Gastroesophageal sphincter (tissue), 4 donors: ENCODE measurements around the gene TRUB2. TPM values are rescaled to one million over a fixed set of nuclear protein-coding genes. Genes with fewer than 3 reads are reported as not detected.
"Not testable (repeated sequence)": the region's sequence is repeated elsewhere in the genome, so short reads cannot be mapped to it uniquely, and the experiment has no call there.

Experiments used
- ATAC-seq: fragments of 150-250 bp; one replicate; pipeline ENCODE4 v1.9.1; 2016; ENCODE audit warnings: mild to moderate bottlenecking, moderate library complexity
- H3K27ac ChIP-seq, 4 donors: fragments of 200-600 bp; sonication (generic) in 3 of 4; 1 replicate in 3 of 4; 2 replicates in 1 of 4; pipeline ENCODE4 v1.5.1; 2016 to 2019
- H3K27me3 ChIP-seq: fragments of 200-600 bp; sonication (generic); one replicate; pipeline ENCODE4 v1.5.1; 2019
- H3K36me3 ChIP-seq, 2 donors: fragments of 200-600 bp; sonication (generic); one replicate each; pipeline ENCODE4 v1.5.1; 2019; ENCODE audit warnings: control low read depth in 1 of 2
- H3K4me1 ChIP-seq, 3 donors: fragments of 200-600 bp; sonication (generic); 1 replicate in 2 of 3; 2 replicates in 1 of 3; pipeline ENCODE4 v1.5.1; 2016 to 2019; ENCODE audit warnings: control low read depth in 2 of 3
- H3K4me3 ChIP-seq, 2 donors: fragments of 200-600 bp; sonication (generic); one replicate each; pipeline ENCODE4 v1.5.1; 2019; ENCODE audit warnings: mild to moderate bottlenecking in 1 of 2, moderate library complexity in 1 of 2
- H3K9me3 ChIP-seq, 3 donors: fragments of 200-600 bp; sonication (generic); one replicate each; pipeline ENCODE4 v1.5.1; 2017 to 2019; ENCODE audit warnings: control low read depth in 2 of 3
- EP300 ChIP-seq: sonication (generic); formaldehyde crosslinking; IDR thresholded peaks from one replicate; pipeline ENCODE4 v1.6.1; 2017; ENCODE audit warnings: antibody characterized with exemption, mild to moderate bottlenecking
- POLR2A ChIP-seq, 2 donors: fragments of 450-650 bp; IDR thresholded peaks; one replicate each; pipeline ENCODE4 v1.6.1; 2017; ENCODE audit warnings: antibody characterized with exemption in 2 of 2, mild to moderate bottlenecking in 2 of 2, moderate library complexity in 1 of 2
- POLR2AphosphoS5 ChIP-seq: sonication (generic); formaldehyde crosslinking; IDR thresholded peaks from one replicate; pipeline ENCODE4 v1.6.1; 2017; ENCODE audit warnings: antibody characterized with exemption
- WGBS, 2 donors: methylation state at CpG; one replicate each; pipeline ENCODE4 v1.1.5; 2018; ENCODE audit warnings: low coverage in 1 of 2; 5-methylcytosine and 5-hydroxymethylcytosine counted together
- total RNA-seq, 4 donors: library from RNA; depleted of rRNA; stranded (reverse); fragments of >200 nt; gene quantifications; one replicate each; pipeline ENCODE4 v1.1.0, GENCODE V29; 2016
- TF ChIP-seq, protein P1 (sequence below), 4 experiments: fragments of 200-600 bp in 2 of 4; fragments of 450-650 bp in 2 of 4; sonication (generic) in 1 of 4; IDR thresholded peaks; one replicate each; pipeline ENCODE4 v1.5.1; 2017 to 2019; ENCODE audit warnings: antibody characterized with exemption in 4 of 4, mild to moderate bottlenecking in 2 of 4, moderate library complexity in 2 of 4

Gene TRUB2
- total RNA-seq, 4 donors from 2014 or later: 5.1 to 11.4 (median 7.5) TPM

DNA sequence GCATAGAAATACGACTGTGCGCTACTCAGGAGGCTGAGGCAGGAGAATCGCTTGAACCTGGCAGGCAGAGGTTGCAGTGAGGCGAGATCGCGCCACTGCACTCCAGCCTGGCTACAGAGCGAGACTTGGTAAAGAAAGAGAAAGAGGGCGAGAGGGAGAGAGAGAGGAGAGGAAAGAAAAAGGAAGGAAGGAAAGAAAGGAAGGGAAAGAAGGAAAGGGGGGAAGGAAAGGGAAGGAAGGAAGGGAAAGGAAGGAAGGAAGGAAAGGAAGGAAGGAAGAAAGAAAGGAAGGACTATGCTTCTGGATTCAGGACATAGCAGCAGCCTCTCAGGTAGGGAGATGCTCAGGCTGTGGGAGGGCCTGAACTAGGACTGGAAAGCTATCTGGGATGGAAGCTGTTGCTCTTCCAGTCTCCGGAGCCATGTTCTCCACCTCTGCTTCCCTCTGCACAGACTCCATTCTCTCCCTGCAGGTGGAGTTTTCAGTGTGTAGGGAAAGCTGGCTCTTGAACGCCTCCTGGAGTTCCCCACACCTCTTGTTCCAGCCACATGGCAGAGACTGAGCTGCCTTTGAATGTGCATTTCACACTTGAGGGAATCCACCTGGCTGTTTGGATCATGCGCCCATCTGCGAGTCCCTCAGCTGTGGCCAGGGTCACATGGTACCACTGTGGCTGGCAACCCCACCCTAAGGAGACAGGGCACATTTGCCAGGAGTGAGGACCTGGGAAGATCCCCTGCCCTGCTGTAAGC, 37.0 kb downstream of the TRUB2 start:
- H3K27me3 ChIP-seq: no peaks in the 10 kb centered on the region
- ATAC-seq: no peak
- TF ChIP-seq, protein P1, sequence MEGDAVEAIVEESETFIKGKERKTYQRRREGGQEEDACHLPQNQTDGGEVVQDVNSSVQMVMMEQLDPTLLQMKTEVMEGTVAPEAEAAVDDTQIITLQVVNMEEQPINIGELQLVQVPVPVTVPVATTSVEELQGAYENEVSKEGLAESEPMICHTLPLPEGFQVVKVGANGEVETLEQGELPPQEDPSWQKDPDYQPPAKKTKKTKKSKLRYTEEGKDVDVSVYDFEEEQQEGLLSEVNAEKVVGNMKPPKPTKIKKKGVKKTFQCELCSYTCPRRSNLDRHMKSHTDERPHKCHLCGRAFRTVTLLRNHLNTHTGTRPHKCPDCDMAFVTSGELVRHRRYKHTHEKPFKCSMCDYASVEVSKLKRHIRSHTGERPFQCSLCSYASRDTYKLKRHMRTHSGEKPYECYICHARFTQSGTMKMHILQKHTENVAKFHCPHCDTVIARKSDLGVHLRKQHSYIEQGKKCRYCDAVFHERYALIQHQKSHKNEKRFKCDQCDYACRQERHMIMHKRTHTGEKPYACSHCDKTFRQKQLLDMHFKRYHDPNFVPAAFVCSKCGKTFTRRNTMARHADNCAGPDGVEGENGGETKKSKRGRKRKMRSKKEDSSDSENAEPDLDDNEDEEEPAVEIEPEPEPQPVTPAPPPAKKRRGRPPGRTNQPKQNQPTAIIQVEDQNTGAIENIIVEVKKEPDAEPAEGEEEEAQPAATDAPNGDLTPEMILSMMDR (IDR thresholded peaks at IDR 0.05): no peak
- TF ChIP-seq POLR2AphosphoS5: no peak
- no peak for TF ChIP-seq EP300
- WGBS, 2 donors: 67 to 91% methylated on average over 1 to 9 of the region's 12 CpGs
- no peak overlapping the region for H3K4me3 ChIP-seq
- peaks cover 0 to 52% of the 10 kb centered on the region in 2 donors for H3K36me3 ChIP-seq
- H3K4me1 ChIP-seq: peaks cover 0 to 8% (median 0%) of the 10 kb centered on the region in 3 donors
- H3K27ac ChIP-seq: no peak overlapping the region
- no peaks in the 10 kb centered on the region for H3K9me3 ChIP-seq

DNA sequence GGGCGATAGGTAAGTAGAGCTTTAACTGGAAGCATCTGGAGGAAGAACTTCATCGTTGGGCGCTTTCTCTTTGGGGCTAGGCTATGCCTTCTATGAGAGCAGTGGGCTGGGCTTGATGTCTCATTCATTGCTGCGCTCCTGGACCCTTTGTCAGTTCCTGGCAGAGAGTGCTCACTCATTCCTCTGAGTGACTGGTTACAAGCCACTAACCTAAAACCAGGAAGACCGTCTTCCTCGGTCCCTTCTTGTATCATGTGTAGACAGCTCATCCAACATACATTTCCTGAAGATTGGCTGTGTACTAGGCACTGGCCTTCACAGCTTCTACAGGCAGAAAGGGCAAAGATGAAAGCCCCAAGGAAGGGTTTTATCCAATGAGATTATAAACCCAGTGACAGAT, 39.7 kb downstream of the TRUB2 start:
- WGBS, 2 donors: 87 to 91% methylated on average over 4 to 5 of the region's 6 CpGs

DNA sequence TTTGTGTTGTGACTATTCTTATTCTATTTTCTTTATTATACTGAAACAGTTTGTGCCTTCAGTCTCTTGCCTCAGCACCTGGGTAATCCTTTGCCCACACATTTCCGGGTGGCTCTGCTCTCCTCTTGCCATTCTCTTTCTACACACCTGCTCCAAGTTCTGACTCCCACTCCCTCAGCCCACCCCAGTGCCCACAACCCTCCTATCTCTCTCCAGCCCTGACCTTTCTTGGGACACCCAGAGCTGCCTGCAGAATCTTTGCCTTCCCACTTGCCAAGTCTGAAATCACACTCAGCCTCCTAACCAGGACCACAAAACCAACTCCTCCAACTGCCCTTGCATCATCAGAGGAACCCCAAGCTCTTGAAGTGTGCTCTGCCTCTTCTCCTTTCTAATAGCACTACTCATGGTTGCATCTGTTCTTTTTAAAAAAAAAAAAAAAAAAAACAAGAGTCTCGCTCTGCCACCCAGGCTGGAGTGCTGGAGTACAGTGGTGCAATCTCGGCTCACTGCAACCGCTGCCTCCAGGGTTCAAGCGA, 42.1 kb downstream of the TRUB2 start:
- Histone ChIP-seq H3K36me3 (peaks cover 0 to 2% of the 10 kb centered on the region in 2 donors), H3K27ac (no peak overlapping the region), H3K27me3 (no peaks in the 10 kb centered on the region), H3K9me3 (no peaks in the 10 kb centered on the region), H3K4me1 (peaks cover 2 to 22% (median 8%) of the 10 kb centered on the region in 3 donors), H3K4me3 (no peak overlapping the region)
- 91 to 97% methylated on average over 1 to 5 of the region's 5 CpGs for WGBS, 2 donors
- no peak for ATAC-seq
- no peak for TF ChIP-seq EP300
- TF ChIP-seq, protein P1 (IDR thresholded peaks at IDR 0.05): no peak
- no peak for TF ChIP-seq POLR2A (IDR thresholded peaks at IDR 0.05)
- no peak for TF ChIP-seq POLR2AphosphoS5

More for the DNA sequence above, 39.7 kb downstream of the TRUB2 start:
- no peak for ATAC-seq
- Histone ChIP-seq H3K4me1 (peaks cover 0 to 16% (median under 1%) of the 10 kb centered on the region in 3 donors), H3K36me3 (peaks cover 0 to 26% of the 10 kb centered on the region in 2 donors), H3K27me3 (no peaks in the 10 kb centered on the region), H3K9me3 (no peaks in the 10 kb centered on the region), H3K27ac (no peak overlapping the region), H3K4me3 (no peak overlapping the region)
- TF ChIP-seq POLR2AphosphoS5 (no peak), EP300 (no peak), POLR2A (IDR thresholded peaks at IDR 0.05) (no peak)
- TF ChIP-seq, protein P1 (IDR thresholded peaks at IDR 0.05): no peak

DNA sequence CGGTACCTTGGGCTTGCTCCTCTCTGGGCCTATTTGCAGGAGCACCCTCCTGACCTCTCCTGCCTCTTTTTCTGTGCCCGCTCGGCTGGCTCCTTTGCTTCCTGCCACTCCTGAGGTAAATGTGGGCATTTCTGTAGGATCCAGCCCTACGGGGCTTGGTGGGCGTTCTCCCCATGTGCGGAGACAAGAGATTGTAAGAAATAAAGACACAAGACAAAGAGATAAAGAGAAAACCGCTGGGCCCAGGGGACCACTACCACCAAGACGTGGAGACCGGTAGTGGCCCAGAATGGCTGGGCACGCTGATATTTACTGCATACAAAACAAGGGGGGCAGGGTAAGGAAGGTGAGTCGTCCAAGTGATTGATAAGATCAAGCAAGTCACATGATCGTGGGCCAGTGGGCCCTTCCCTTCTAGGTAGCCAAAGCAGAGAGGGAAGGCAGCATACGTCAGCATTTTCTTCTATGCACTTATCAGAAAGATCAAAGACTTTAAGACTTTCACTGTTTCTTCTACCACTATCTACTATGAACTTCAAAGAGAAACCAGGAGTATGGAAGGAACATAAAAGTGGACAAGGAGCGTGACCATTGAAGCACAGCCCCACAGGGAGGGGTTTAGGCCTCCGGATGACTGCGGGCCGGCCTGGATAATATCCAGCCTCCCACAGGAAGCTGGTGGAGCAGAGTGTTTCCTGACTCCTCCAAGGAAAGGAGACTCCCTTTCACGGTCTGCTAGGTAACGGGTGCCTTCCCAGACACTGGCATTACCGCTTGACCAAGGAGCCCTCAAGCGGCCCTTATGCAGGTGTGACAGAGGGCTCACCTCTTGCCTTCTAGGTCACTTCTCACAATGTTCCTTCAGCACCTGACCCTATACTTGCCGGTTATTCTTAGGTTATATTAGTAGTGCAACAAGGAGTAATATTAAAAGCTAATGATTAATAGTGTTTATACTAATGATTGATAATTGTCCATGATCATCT, 42.9 kb downstream of the TRUB2 start:
- H3K9me3 ChIP-seq, H3K36me3 ChIP-seq, ATAC-seq, H3K27me3 ChIP-seq, H3K4me3 ChIP-seq: not testable (repeated sequence)
- Histone ChIP-seq H3K4me1 (peaks cover 2 to 30% (median 15%) of the 10 kb centered on the region in 3 donors), H3K27ac (peak overlapping the region in 2 of 4 donors; percentile 9 to 21)
- 45 to 74% methylated on average over 9 to 13 of the region's 22 CpGs for WGBS, 2 donors
